RWPE1 (cell line): ENCODE results near the gene BASP1.
A peak's percentile ranks its signal among the peaks of the same experiment; 100 is the strongest.

Experiments used
- CTCF ChIA-PET: fragments of 350-600 bp; sonication (Branson Sonifier 250); formaldehyde crosslinking; extraction: SDS; loops from one replicate; lab custom pipeline; 2021; lab: Yijun Ruan, JAX
- POLR2A ChIA-PET: fragments of 400-600 bp; formaldehyde crosslinking; extraction: SDS; loops from one replicate; lab custom pipeline; 2020; ENCODE audit warnings: antibody characterized with exemption; ENCODE audit not compliant: low non-redundant PET; lab: Yijun Ruan, JAX
- DNase-seq: peaks from one replicate; pipeline ENCODE4 v3.0.0; 2012; ENCODE audit warnings: low spot score
- H3K27ac ChIP-seq: fragments of 450-650 bp; 2 replicates; pipeline ENCODE4 v1.5.1; 2017
- CTCF ChIP-seq: fragments of 450-650 bp; conservative IDR thresholded peaks from 2 replicates; pipeline ENCODE4 v1.5.1; 2017; ENCODE audit warnings: low read depth, mild to moderate bottlenecking

BASP1 gene

DNA sequence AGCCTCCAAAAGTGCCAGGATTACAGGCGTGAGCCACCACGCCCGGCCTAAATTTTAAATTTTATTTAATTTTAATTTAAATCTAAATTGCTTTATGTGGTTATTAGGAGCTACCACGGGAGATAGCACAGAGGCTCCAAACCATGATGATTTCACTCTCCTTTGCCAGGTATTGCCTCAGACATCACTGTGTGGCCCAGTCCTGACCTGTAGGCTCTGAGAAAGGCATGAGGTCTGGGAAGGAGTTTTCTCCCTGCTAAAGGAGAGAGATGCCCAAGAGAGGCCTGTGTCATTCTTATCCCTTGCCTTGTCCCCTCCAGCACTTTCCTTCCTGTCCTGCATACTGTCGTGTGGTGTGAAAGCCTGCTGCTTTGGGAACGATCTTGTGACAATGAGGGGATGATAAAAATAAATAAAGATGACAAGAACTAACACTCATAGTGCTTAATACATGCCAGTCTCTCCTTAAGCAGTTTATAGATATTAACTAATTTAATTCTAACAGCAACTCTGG lies 37.0 kb upstream of the BASP1 start:
- TF ChIP-seq CTCF = no peak
- CTCF ChIA-PET = interaction anchor here (1.9 kb wide), 1 partner anchor 10 kb away, joined by 9 read pairs; no protein-coding TSS in a partner anchor
- H3K27ac ChIP-seq = peak overlapping the region; percentile 2; the same call in 1 of the 2 replicates
- POLR2A ChIA-PET = no interaction called here
- DNase-seq = no peak

- ChIA-PET POLR2A (no interaction called here), CTCF (interaction anchor here (1.1 to 1.9 kb wide), 2 partner anchors 9 to 389 kb away, joined by 6 to 9 read pairs; no protein-coding TSS in a partner anchor)
- peak overlapping the region; percentile 21; the same call in 1 of the 2 replicates for H3K27ac ChIP-seq
- peak; percentile 73 for DNase-seq
- no peak for TF ChIP-seq CTCF
Measured at GRCh38 chr5:17180864-17181723, 36.3 kb upstream of the BASP1 start.

DNA sequence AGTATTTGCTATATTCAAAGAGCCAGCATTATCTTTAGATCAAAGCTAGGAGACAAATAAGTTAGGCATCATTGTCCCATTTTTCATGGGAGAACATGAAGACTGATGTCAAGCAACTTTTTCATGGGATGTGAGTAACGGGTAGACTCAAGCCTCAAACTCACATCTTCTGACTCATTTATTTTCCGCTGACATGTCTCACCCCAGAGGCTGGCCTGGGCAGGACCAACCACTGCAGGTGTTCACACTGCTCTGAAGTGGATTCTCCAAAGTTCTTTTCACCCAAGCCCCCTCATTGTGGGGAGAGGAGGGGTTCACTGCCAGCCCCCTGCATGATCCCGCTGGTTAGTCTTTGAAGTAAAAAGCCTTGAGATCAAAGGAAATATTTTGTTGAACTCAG lies 34.9 kb upstream of the BASP1 start:
- ChIA-PET CTCF (no interaction called here), POLR2A (no interaction called here)
- no peak for DNase-seq
- no peak overlapping the region for H3K27ac ChIP-seq
- no peak for TF ChIP-seq CTCF

DNA sequence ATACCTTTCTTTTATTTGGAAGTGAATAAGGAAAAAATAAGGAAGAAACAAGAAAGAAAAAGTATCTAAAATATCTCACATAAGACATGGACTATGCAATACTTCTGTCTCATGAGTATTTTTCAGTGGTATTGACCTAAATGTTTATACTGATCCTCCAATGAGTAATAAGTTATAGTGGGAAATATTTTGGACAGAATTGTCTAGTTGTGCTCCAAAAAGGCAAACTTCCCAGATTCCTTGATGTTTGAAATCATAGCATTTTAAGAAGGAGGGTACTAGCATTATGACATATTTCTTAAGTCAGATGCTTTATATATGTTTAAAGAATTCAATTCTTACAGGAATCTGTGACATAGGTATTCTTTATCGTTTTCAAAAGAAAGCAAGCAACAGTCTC lies 34.5 kb upstream of the BASP1 start:
- ChIA-PET CTCF (no interaction called here), POLR2A (no interaction called here)
- no peak for TF ChIP-seq CTCF
- DNase-seq = no peak
- H3K27ac ChIP-seq = no peak overlapping the region

GRCh38 chr5:17183831-17184230 lies 33.6 kb upstream of the BASP1 start:
- POLR2A ChIA-PET = no interaction called here
- CTCF ChIA-PET = no interaction called here

GRCh38 chr5:17184588-17184987 lies 32.8 kb upstream of the BASP1 start:
- H3K27ac ChIP-seq = no peak overlapping the region
- ChIA-PET POLR2A (no interaction called here), CTCF (interaction anchor here (0.7 kb wide), 1 partner anchor 130 kb away, joined by 5 read pairs; no protein-coding TSS in a partner anchor)
- TF ChIP-seq CTCF = no peak
- DNase-seq = no peak

More at GRCh38 chr5:17183831-17184230, 33.6 kb upstream of the BASP1 start:
- no peak overlapping the region for H3K27ac ChIP-seq
- DNase-seq = no peak
- TF ChIP-seq CTCF = no peak
